Measurements from ENCODE around the gene POLG.

- no peak for TF ChIP-seq CTCF (conservative IDR thresholded peaks at IDR 0.05)
- TF ChIP-seq ZFX (IDR thresholded peaks at IDR 0.05), result no peak
These were observed 7.5 kb downstream of the POLG start for GRCh38 chr15:89327113-89327512.

Data from C4-2B (cell line).